Measurements from ENCODE around the gene DENND6B. TPM values are rescaled to one million over a fixed set of nuclear protein-coding genes. Genes with fewer than 3 reads are reported as not detected.
A peak's percentile ranks its signal among the peaks of the same experiment; 100 is the strongest.

DENND6B gene
- total and polyA plus RNA-seq, 2 of the 13 experiments (the other 11 are each of a cell fraction or from before 2014, with no cell fraction given) = 0.95 to 3.8 TPM

- TF ChIP-seq ZNF18 (CRISPR knock-in tag; IDR thresholded peaks at IDR 0.05; ENCODE audit: insufficient replicate concordance) (peak; percentile 98), ARNTL (CRISPR knock-in tag; IDR thresholded peaks at IDR 0.05) (0 out of 2 replicates have a peak, but pooled peaks have one; percentile 20), ZSCAN22 (CRISPR knock-in tag; IDR thresholded peaks at IDR 0.05) (peak; percentile 78; the same call in 1 of the 2 replicates), HNRNPL (IDR thresholded peaks at IDR 0.05; ENCODE audit: low read depth, low read length) (peak; percentile 69; the same call in 1 of the 2 replicates), ZMYM3 (CRISPR knock-in tag; IDR thresholded peaks at IDR 0.05) (0 out of 2 replicates have a peak, but pooled peaks have one; percentile 14), HNF4A (CRISPR knock-in tag; IDR thresholded peaks at IDR 0.05) (0 out of 2 replicates have a peak, but pooled peaks have one; percentile 1), ZFP91 (CRISPR knock-in tag; IDR thresholded peaks at IDR 0.05; ENCODE audit: borderline replicate concordance) (0 out of 2 replicates have a peak, but pooled peaks have one; percentile 2), ETV6 (CRISPR knock-in tag; conservative IDR thresholded peaks at IDR 0.05) (no peak), ZNF253 (CRISPR knock-in tag; IDR thresholded peaks at IDR 0.05; ENCODE audit: borderline replicate concordance) (no peak), NFAT5 (CRISPR knock-in tag; IDR thresholded peaks at IDR 0.05) (peak; percentile 52; the same call in 1 of the 2 replicates), GTF2F1 (IDR thresholded peaks at IDR 0.05; ENCODE audit: low read length) (no peak), NFKB2 (CRISPR knock-in tag; IDR thresholded peaks at IDR 0.05; ENCODE audit: borderline replicate concordance) (0 out of 2 replicates have a peak, but pooled peaks have one; percentile 14), MLLT10 (CRISPR knock-in tag; IDR thresholded peaks at IDR 0.05) (no peak), ZNF691 (CRISPR knock-in tag; IDR thresholded peaks at IDR 0.05; ENCODE audit: borderline replicate concordance, low read depth) (no peak)
Observed at GRCh38 chr22:50297510-50298265, 29.1 kb downstream of the DENND6B start (continued).

Measured in HepG2 (cell line).